Vagina (tissue), 2 donors: ENCODE data around the gene PRIM2.
"Not testable (repeated sequence)": the region's sequence is repeated elsewhere in the genome, so short reads cannot be mapped to it uniquely, and the experiment has no call there.

ENCODE experiments used
- POLR2A ChIP-seq, 2 donors: fragments of 450-650 bp; IDR thresholded peaks; one replicate each; pipeline ENCODE4 v1.6.1; 2017; ENCODE audit warnings: antibody characterized with exemption in 2 of 2, mild to moderate bottlenecking in 2 of 2, moderate library complexity in 2 of 2
- POLR2AphosphoS5 ChIP-seq, 2 donors: sonication (generic); formaldehyde crosslinking; IDR thresholded peaks; one replicate each; pipeline ENCODE4 v1.9.0; 2017; ENCODE audit warnings: antibody characterized with exemption in 2 of 2, mild to moderate bottlenecking in 2 of 2, low read depth in 1 of 2; ENCODE audit not compliant: insufficient read depth in 1 of 2
- TF ChIP-seq, protein P1 (sequence below), 3 experiments: fragments of 450-650 bp in 2 of 3; fragments of 200-600 bp in 1 of 3; sonication (generic) in 1 of 3; IDR thresholded peaks; one replicate each; pipeline ENCODE4 v1.5.1; 2017 to 2019; ENCODE audit warnings: antibody characterized with exemption in 3 of 3, mild to moderate bottlenecking in 2 of 3, moderate library complexity in 2 of 3

DNA sequence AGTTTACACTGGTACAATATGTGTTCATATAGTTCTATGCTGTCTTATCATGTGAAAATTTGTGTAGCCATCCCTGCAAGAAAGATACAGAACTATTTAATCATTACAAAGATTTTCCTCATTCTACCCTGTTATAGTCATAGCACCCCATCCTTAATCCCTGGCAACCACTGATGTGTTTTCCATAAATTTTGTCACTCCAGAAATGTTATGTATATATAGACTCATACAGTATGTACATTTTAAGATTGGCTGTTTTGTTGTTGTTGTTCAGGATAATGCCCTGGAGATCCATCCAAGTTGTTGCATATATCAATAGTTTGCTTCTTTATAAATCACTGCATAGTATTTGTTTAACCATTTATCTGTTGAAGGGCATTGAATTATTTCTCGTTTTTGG lies 163.7 kb downstream of the PRIM2 start:
- TF ChIP-seq, protein P1, sequence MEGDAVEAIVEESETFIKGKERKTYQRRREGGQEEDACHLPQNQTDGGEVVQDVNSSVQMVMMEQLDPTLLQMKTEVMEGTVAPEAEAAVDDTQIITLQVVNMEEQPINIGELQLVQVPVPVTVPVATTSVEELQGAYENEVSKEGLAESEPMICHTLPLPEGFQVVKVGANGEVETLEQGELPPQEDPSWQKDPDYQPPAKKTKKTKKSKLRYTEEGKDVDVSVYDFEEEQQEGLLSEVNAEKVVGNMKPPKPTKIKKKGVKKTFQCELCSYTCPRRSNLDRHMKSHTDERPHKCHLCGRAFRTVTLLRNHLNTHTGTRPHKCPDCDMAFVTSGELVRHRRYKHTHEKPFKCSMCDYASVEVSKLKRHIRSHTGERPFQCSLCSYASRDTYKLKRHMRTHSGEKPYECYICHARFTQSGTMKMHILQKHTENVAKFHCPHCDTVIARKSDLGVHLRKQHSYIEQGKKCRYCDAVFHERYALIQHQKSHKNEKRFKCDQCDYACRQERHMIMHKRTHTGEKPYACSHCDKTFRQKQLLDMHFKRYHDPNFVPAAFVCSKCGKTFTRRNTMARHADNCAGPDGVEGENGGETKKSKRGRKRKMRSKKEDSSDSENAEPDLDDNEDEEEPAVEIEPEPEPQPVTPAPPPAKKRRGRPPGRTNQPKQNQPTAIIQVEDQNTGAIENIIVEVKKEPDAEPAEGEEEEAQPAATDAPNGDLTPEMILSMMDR (IDR thresholded peaks at IDR 0.05), result not testable (repeated sequence)
- TF ChIP-seq POLR2A (IDR thresholded peaks at IDR 0.05); POLR2AphosphoS5 (IDR thresholded peaks at IDR 0.05; ENCODE audit: insufficient read depth in 1 of 2, low read depth in 1 of 2): not testable (repeated sequence)
